Calu3 (cell line): ENCODE results near the gene TPPP3. TPM values are rescaled to one million over a fixed set of nuclear protein-coding genes. Genes with fewer than 3 reads are reported as not detected.
A peak's percentile ranks its signal among the peaks of the same experiment; 100 is the strongest.

Source experiments
- BruUV-seq: library from RNA; stranded (reverse); fragments of 400-500 nt; replicated peaks from 2 replicates; lab custom pipeline; 2021; lab: Mats Ljungman, UMichigan
- CTCF ChIA-PET: fragments of 300-600 bp; sonication (Branson Sonifier 250); formaldehyde crosslinking; loops from one replicate; lab custom pipeline; 2022; ENCODE audit warnings: antibody characterized with exemption; lab: Charles Lee
- DNase-seq: peaks from one replicate; pipeline ENCODE4 v3.0.0; 2022
- H3K27ac Mint-ChIP-seq: one replicate; pipeline ENCODE4 v1.8.0; 2022; ENCODE audit warnings: mixed read lengths; ENCODE audit not compliant: unreplicated experiment
- H3K27me3 Mint-ChIP-seq: one replicate; pipeline ENCODE4 v1.8.0; 2022; ENCODE audit warnings: mixed read lengths; ENCODE audit not compliant: unreplicated experiment
- H3K36me3 Mint-ChIP-seq: one replicate; pipeline ENCODE4 v1.8.0; 2022; ENCODE audit warnings: mild to moderate bottlenecking, moderate library complexity, mixed read lengths; ENCODE audit not compliant: insufficient read depth, unreplicated experiment
- H3K4me1 Mint-ChIP-seq: one replicate; pipeline ENCODE4 v1.8.0; 2022; ENCODE audit warnings: mild to moderate bottlenecking, low read depth, mixed read lengths; ENCODE audit not compliant: unreplicated experiment
- H3K4me3 Mint-ChIP-seq: one replicate; pipeline ENCODE4 v1.8.0; 2022; ENCODE audit warnings: mild to moderate bottlenecking, low read depth, moderate library complexity, mixed read lengths; ENCODE audit not compliant: unreplicated experiment
- H3K9me3 Mint-ChIP-seq: one replicate; pipeline ENCODE4 v1.8.0; 2022; ENCODE audit warnings: low read depth, mixed read lengths; ENCODE audit not compliant: unreplicated experiment
- CTCF ChIP-seq: fragments of 200-600 bp; IDR thresholded peaks from one replicate; pipeline ENCODE4 v1.8.0; 2022; ENCODE audit warnings: antibody characterized with exemption; ENCODE audit not compliant: unreplicated experiment
- intact Hi-C: fragments of 100-400 bp; cut with micrococcal nuclease; formaldehyde crosslinking; loops from one replicate; pipeline ENCODE4 v1.10.0; 2022; ENCODE audit not compliant: unreplicated experiment
- total RNA-seq: library from RNA; stranded (reverse); gene quantifications from 2 replicates; pipeline ENCODE4 v1.2.3, GENCODE V29; 2022

Gene TPPP3
- total RNA-seq, 1 experiment from 2014 or later = 8.5 TPM

DNA sequence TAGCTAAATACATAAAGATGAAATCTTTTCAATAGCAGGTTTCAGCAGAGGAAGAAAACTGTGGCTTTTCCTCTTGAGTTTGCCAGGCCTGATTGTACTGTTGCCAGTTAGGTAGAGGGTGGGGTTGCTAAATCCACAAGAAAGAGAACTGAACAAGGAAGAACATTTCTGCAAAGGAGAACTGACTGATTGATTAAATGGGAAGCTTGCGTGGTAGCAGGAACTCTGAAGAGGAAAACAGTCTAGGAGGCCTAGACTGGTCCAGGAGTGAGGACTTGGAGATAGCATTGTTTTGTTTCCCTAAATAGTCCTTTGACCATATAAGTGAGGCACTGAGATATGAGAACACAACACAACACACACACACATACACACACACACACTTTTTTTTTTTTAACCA, 47.9 kb downstream of the TPPP3 start:
- intact Hi-C loops = loop anchor here (5.0 kb wide), 1 partner anchor 72 kb away; the partner anchor contains the start of gene ZDHHC1
- peaks cover 25% of the 10 kb centered on the region for H3K4me1 Mint-ChIP-seq
- no TSS peak for BruUV-seq
- H3K36me3 Mint-ChIP-seq = no peaks in the 10 kb centered on the region
- H3K27ac Mint-ChIP-seq = peak overlapping the region; percentile 10
- CTCF ChIA-PET = interaction anchor here (1.0 to 2.6 kb wide), 3 partner anchors 59 to 85 kb away, joined by 3 to 12 read pairs (median 4); no protein-coding TSS in a partner anchor
- no peak overlapping the region for H3K4me3 Mint-ChIP-seq
- no peak for DNase-seq
- H3K27me3 Mint-ChIP-seq = no peaks in the 10 kb centered on the region
- TF ChIP-seq CTCF = no peak
- no peaks in the 10 kb centered on the region for H3K9me3 Mint-ChIP-seq

GRCh38 chr16:67342616-67343015, 50.7 kb downstream of the TPPP3 start:
- BruUV-seq = no TSS peak
- peaks cover 17% of the 10 kb centered on the region for H3K4me1 Mint-ChIP-seq
- no peak overlapping the region for H3K4me3 Mint-ChIP-seq
- no peak overlapping the region for H3K27ac Mint-ChIP-seq
- no peak for TF ChIP-seq CTCF
- intact Hi-C loops = no loop called here
- CTCF ChIA-PET = interaction anchor here (1.0 kb wide), 1 partner anchor 15 kb away, joined by 3 read pairs; no protein-coding TSS in a partner anchor
- no peaks in the 10 kb centered on the region for H3K9me3 Mint-ChIP-seq
- H3K36me3 Mint-ChIP-seq = no peaks in the 10 kb centered on the region
- no peak for DNase-seq
- no peaks in the 10 kb centered on the region for H3K27me3 Mint-ChIP-seq

GRCh38 chr16:67341250-67341649, 52.0 kb downstream of the TPPP3 start:
- no TSS peak for BruUV-seq
- no peaks in the 10 kb centered on the region for H3K9me3 Mint-ChIP-seq
- H3K27ac Mint-ChIP-seq = no peak overlapping the region
- TF ChIP-seq CTCF = no peak
- intact Hi-C loops = no loop called here
- H3K4me1 Mint-ChIP-seq = peaks cover 13% of the 10 kb centered on the region
- no peaks in the 10 kb centered on the region for H3K36me3 Mint-ChIP-seq
- CTCF ChIA-PET = no interaction called here
- H3K27me3 Mint-ChIP-seq = no peaks in the 10 kb centered on the region
- H3K4me3 Mint-ChIP-seq = no peak overlapping the region
- no peak for DNase-seq

Other genes starting within 250 kb of the TPPP3 start
- gene B3GNT9, start 242.5 kb downstream of the TPPP3 start, total RNA-seq = 6.8 and 8.0 TPM in 2 replicates
- 34.9 and 42.7 TPM in 2 replicates for gene TRADD, start 233.6 kb downstream of the TPPP3 start, total RNA-seq
- gene FBXL8, start 233.5 kb downstream of the TPPP3 start, total RNA-seq = 32.0 and 36.6 TPM in 2 replicates
- 57.1 and 60.7 TPM in 2 replicates for gene HSF4, start 228.8 kb downstream of the TPPP3 start, total RNA-seq
- 33.5 and 35.7 TPM in 2 replicates for gene NOL3, start 223.0 kb downstream of the TPPP3 start, total RNA-seq
- 33.1 and 36.5 TPM in 2 replicates for gene MATCAP1, start 209.5 kb downstream of the TPPP3 start, total RNA-seq
- gene EXOC3L1, start 203.4 kb downstream of the TPPP3 start, total RNA-seq = 0.31 and 1.2 TPM in 2 replicates
- 95.3 and 101 TPM in 2 replicates for gene E2F4, start 201.3 kb downstream of the TPPP3 start, total RNA-seq
- gene ELMO3, start 194.4 kb downstream of the TPPP3 start, total RNA-seq = 31.9 and 43.2 TPM in 2 replicates
- 53.5 and 69.2 TPM in 2 replicates for gene TMEM208, start 166.4 kb downstream of the TPPP3 start, total RNA-seq
- 37.2 and 37.9 TPM in 2 replicates for gene FHOD1, start 146.0 kb downstream of the TPPP3 start, total RNA-seq
- gene SLC9A5, start 144.5 kb downstream of the TPPP3 start, total RNA-seq = 2.4 and 4.4 TPM in 2 replicates
- 5.5 and 9.2 TPM in 2 replicates for gene PLEKHG4, start 114.0 kb downstream of the TPPP3 start, total RNA-seq
- gene KCTD19, start 66.8 kb downstream of the TPPP3 start, total RNA-seq = 3.8 and 5.6 TPM in 2 replicates
- 7.1 and 9.2 TPM in 2 replicates for gene LRRC36, start 66.7 kb downstream of the TPPP3 start, total RNA-seq
- 22.6 and 24.4 TPM in 2 replicates for gene ZDHHC1, start 23.0 kb upstream of the TPPP3 start, total RNA-seq
- 10.2 and 10.8 TPM in 2 replicates for gene HSD11B2, start 37.6 kb upstream of the TPPP3 start, total RNA-seq
- 85.3 and 91.0 TPM in 2 replicates for gene ATP6V0D1, start 87.7 kb upstream of the TPPP3 start, total RNA-seq
- not detected in 2 replicates for gene AGRP, start 90.0 kb upstream of the TPPP3 start, total RNA-seq
- gene RIPOR1, start 135.3 kb upstream of the TPPP3 start, total RNA-seq = 59.0 and 71.6 TPM in 2 replicates
- gene CTCF, start 169.0 kb upstream of the TPPP3 start, total RNA-seq = 50.9 and 52.1 TPM in 2 replicates